GM21576 (cell line): Measurements from ENCODE around the gene SULT1A1.

Experiments used
- ATAC-seq: cut with Tn5 transposase; IDR thresholded peaks from one replicate; pipeline ENCODE4 v1.9.1; 2021; ENCODE audit warnings: mild to moderate bottlenecking, moderate library complexity; ENCODE audit not compliant: unreplicated experiment

Gene SULT1A1

DNA sequence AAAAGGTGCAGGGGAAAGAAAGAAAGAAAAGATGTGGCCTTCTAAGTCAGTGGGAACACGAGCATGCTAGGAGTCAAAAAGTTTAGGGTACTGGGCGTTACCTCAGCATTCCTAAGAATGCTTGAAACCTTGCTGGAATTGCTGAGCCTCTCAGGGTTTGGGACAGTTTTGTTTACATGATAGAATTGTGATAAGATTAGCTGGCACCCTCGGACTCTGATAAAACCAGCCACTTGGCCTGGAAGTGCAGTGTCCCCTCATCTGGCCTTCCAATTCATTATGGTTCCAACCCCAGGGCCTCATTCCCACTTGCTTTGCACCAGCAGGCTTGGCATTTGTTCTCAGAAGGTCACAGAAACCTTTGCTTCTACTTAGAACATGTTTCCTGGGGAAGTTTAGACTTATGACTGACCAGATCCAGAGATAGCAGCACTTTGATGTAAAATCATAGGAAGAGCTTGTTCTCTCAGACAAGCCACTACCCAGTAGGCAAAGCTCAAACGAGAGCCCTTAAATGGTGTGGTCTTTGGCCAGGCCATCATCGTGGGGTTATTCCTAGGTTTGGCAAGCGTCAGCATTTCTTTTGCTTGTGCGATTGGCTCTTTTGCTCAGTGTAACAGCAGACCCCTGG, 48.2 kb downstream of the SULT1A1 start:
- ATAC-seq, result no peak

DNA sequence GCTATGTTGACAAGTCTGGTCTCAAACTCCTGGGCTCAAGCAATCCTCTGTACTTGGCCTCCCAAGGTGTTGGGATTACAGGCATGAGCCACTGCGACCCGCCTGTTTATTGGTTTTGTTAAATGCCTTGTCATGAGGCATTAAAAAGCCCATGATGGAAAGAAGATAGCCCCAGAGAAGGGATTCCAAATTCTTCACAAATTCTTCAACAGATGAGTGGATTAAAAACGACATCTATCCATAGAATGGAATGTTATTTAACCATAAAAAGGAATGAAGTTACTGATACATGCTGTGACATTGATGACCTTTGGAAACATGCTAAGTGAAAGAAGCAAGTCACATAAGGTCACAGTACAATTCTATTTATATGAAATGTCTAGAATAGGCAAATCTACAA, 51.4 kb downstream of the SULT1A1 start:
- no peak for ATAC-seq

DNA sequence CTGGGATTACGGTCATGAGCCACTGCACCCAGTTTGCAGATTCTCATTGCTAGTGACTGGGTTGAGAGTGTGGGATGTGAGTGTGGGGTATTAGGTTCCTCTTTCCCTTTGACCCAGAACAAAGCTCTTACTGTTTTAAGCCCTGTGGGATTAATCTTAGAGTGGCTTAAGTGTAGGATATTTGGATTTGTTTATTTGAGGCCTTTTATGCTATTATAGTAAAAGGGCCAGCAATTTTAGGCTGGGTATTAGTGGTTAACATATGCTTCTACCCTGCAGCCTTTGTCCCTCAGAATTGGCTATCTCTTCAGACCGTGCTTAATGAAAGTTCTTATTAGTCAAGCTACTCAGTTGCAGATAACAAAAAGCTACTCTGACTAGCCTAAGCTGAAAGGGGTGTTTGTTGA, 52.9 kb downstream of the SULT1A1 start:
- no peak for ATAC-seq

DNA sequence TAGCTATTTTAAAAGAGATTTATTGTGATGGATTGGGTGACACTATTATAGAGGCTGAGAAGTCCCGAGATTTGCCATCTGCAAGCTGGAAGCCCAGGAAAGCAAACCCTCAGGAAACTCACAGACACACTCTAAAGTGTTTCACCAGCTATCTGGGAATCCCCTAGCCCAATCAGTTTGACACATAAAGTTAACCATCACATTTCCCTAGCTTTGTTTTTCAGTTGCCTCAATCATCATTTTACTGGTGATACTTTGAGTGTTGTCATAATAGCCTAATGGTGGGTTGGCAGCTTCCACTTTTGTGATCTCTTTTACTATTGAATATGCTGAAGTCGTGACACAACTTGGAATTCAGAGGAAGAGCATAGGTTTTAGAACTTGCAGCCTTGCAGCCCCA, 54.3 kb downstream of the SULT1A1 start:
- no peak for ATAC-seq
